ENCODE results near the gene FLT4.
"Not testable (repeated sequence)": the region's sequence is repeated elsewhere in the genome, so short reads cannot be mapped to it uniquely, and the experiment has no call there.

- not testable (repeated sequence) for TF ChIP-seq ZNF324 (CRISPR knock-in tag; IDR thresholded peaks at IDR 0.05); CREM (IDR thresholded peaks at IDR 0.05; ENCODE audit: low read depth); ETS1 (conservative IDR thresholded peaks at IDR 0.05; ENCODE audit: control insufficient read depth, low read depth, low read length); POLR2A (conservative IDR thresholded peaks at IDR 0.05); PRPF4 (IDR thresholded peaks at IDR 0.05; ENCODE audit: insufficient read depth, low read depth, low read length, poor library complexity, severe bottlenecking); FOXK2 (conservative IDR thresholded peaks at IDR 0.05 in 1 of 2, IDR thresholded peaks at IDR 0.05 in 1 of 2; ENCODE audit: low read depth in 2 of 2); KLF16 (IDR thresholded peaks at IDR 0.05); GATAD2A (IDR thresholded peaks at IDR 0.05); CBFB (CRISPR knock-in tag; IDR thresholded peaks at IDR 0.05); ZNF146 (CRISPR knock-in tag; IDR thresholded peaks at IDR 0.05; ENCODE audit: unreplicated experiment)
Measured at GRCh38 chr5:180678319-180678718, 28.9 kb upstream of the FLT4 start.
